ENCODE results near the gene UBALD1. TPM values are rescaled to one million over a fixed set of nuclear protein-coding genes. Genes with fewer than 3 reads are reported as not detected.

The UBALD1 gene
- total and polyA plus RNA-seq, 10 of the 15 experiments (the other 5 are each of a cell fraction or from before 2014, with no cell fraction given), result 0.05 to 32.7 (median 5.1) TPM

GRCh38 chr16:4570688-4571321 lies 43.9 kb downstream of the UBALD1 start:
- Histone ChIP-seq H3K27ac (ENCODE audit: control insufficient read depth, insufficient read depth) (no peak overlapping the region), H3K4me2 (ENCODE audit: control insufficient read depth, insufficient read depth) (no peak overlapping the region), H4K20me1 (ENCODE audit: control insufficient read depth, insufficient read depth) (no peaks in the 10 kb centered on the region), H3K4me3 (no peak overlapping the region), H3K79me2 (ENCODE audit: control insufficient read depth, insufficient read depth, low read length) (no peaks in the 10 kb centered on the region), H3K4me1 (ENCODE audit: control insufficient read depth, insufficient read depth, low read length) (peaks cover 3% of the 10 kb centered on the region; the same call in 1 of the 2 replicates), H3K27me3 (replicated peaks in 1 of 2; ENCODE audit: control insufficient read depth in 2 of 2, insufficient read depth in 2 of 2, low read length in 1 of 2) (no peaks in the 10 kb centered on the region; a peak in 1 of 4 replicates), H3K9me3 (replicated peaks; ENCODE audit: control insufficient read depth, insufficient read depth, low read length) (no peaks in the 10 kb centered on the region), H3K36me3 (ENCODE audit: control insufficient read depth in 2 of 2, insufficient read depth in 2 of 2, low read length in 1 of 2) (no peaks in the 10 kb centered on the region), H3K9ac (ENCODE audit: control insufficient read depth, insufficient read depth, low read length) (no peak overlapping the region), H2AFZ (ENCODE audit: control insufficient read depth, low read depth, low read length) (no peak overlapping the region)
- RAD21 ChIA-PET (ENCODE audit: unreplicated experiment), result no interaction called here
- in situ Hi-C loops (cut with MboI), result no loop called here
- CTCF ChIA-PET, result interaction anchor here (1.0 kb wide), 1 partner anchor 9 kb away, joined by 3 read pairs; no protein-coding TSS in a partner anchor
- DNase-seq (ENCODE audit: low read depth, low spot score), result no peak
- POLR2A ChIA-PET, result no interaction called here
- FAIRE-seq, result no peak
- intact Hi-C loops (cut with micrococcal nuclease; ENCODE audit: unreplicated experiment), result no loop called here
- WGBS (ENCODE audit: insufficient coverage, insufficient replicate concordance, low lambda C conversion rate, missing lambda C conversion rate), result 67% methylated on average over 15 of the region's 15 CpGs
- SMC1A ChIA-PET (ENCODE audit: uncharacterized antibody, unreplicated experiment), result no interaction called here
- no peak for ATAC-seq
- no TSS peak for BruUV-seq (replicated peaks)
- no peak for TF ChIP-seq CEBPZ (IDR thresholded peaks at IDR 0.05; ENCODE audit: low read depth, low read length)
- no peak for TF ChIP-seq USF1 (IDR thresholded peaks at IDR 0.05; ENCODE audit: borderline replicate concordance, extremely low read length, insufficient read depth, low read depth, low read length)

Data from GM12878 (cell line).